Karpas-422 (cell line): ENCODE data around the gene CALML5. TPM values are rescaled to one million over a fixed set of nuclear protein-coding genes. Genes with fewer than 3 reads are reported as not detected.
"Not testable (repeated sequence)": the region's sequence is repeated elsewhere in the genome, so short reads cannot be mapped to it uniquely, and the experiment has no call there.

Experiments used
- DNase-seq: peaks from one replicate; pipeline ENCODE4 v3.0.0-alpha.2; 2015
- H2AFZ ChIP-seq: fragments of 200-600 bp; sonication (generic); 2 replicates; pipeline ENCODE4 v1.6.1; 2014; ENCODE audit warnings: antibody characterized with exemption, low read length, mixed read lengths
- H3K27ac ChIP-seq: fragments of 200-600 bp; sonication (generic); 2 replicates; pipeline ENCODE4 v1.5.1; 2014; ENCODE audit warnings: mild to moderate bottlenecking, low read length, moderate library complexity
- H3K27me3 ChIP-seq: fragments of 200-600 bp; sonication (generic); 2 replicates; pipeline ENCODE4 v1.6.1; 2014; ENCODE audit warnings: low read length, mixed read lengths
- H3K36me3 ChIP-seq: fragments of 200-600 bp; sonication (generic); 2 replicates; pipeline ENCODE4 v1.6.1; 2014; ENCODE audit warnings: low read length, mixed read lengths; ENCODE audit not compliant: insufficient read depth
- H3K4me1 ChIP-seq: fragments of 200-600 bp; sonication (generic); 2 replicates; pipeline ENCODE4 v1.6.1; 2014; ENCODE audit warnings: mild to moderate bottlenecking, low read length, mixed read lengths
- H3K4me2 ChIP-seq: fragments of 200-600 bp; sonication (generic); 2 replicates; pipeline ENCODE4 v1.6.1; 2014; ENCODE audit warnings: low read length, low read depth, mild to moderate bottlenecking; ENCODE audit not compliant: poor library complexity, severe bottlenecking
- H3K4me3 ChIP-seq: fragments of 200-600 bp; sonication (generic); 2 replicates; pipeline ENCODE4 v1.5.1; 2014; ENCODE audit warnings: mild to moderate bottlenecking, antibody characterized with exemption, low read length, mixed read lengths
- H3K79me2 ChIP-seq: fragments of 200-600 bp; sonication (generic); 2 replicates; pipeline ENCODE4 v1.6.1; 2014; ENCODE audit warnings: mild to moderate bottlenecking, low read length, mixed read lengths
- H3K9ac ChIP-seq: fragments of 200-600 bp; sonication (generic); 2 replicates; pipeline ENCODE4 v1.6.0; 2014; ENCODE audit warnings: low read length
- H3K9me2 ChIP-seq: fragments of 200-600 bp; sonication (generic), shearing (Covaris generic); replicated peaks from 2 replicates; pipeline ENCODE4 v1.6.0; 2014; ENCODE audit warnings: mild to moderate bottlenecking, low read length, moderate library complexity; ENCODE audit not compliant: insufficient read depth
- H3K9me3 ChIP-seq: fragments of 300-700, 200-600 bp; sonication (generic); 2 replicates; pipeline ENCODE4 v1.6.1; 2014; ENCODE audit warnings: low read length, mixed read lengths
- H4K20me1 ChIP-seq: fragments of 200-600 bp; sonication (generic); 2 replicates; pipeline ENCODE4 v1.6.1; 2014; ENCODE audit warnings: mild to moderate bottlenecking, antibody characterized with exemption, low read length, low read depth; ENCODE audit not compliant: insufficient read depth
- total RNA-seq: library from RNA; depleted of rRNA; stranded (reverse); fragments of >200 nt; shearing (Covaris generic); gene quantifications from 2 replicates; pipeline ENCODE4 v1.2.3, GENCODE V29; 2014; ENCODE audit warnings: low replicate concordance

Gene CALML5
- total RNA-seq, 1 experiment from 2014 or later = not detected

GRCh38 chr10:5474642-5475041, 24.7 kb downstream of the CALML5 start:
- H3K27me3 ChIP-seq, H3K36me3 ChIP-seq, H3K79me2 ChIP-seq, H3K9me3 ChIP-seq, H3K9me2 ChIP-seq, H3K4me3 ChIP-seq, H3K4me1 ChIP-seq, H4K20me1 ChIP-seq, H2AFZ ChIP-seq, DNase-seq, H3K27ac ChIP-seq, H3K4me2 ChIP-seq, H3K9ac ChIP-seq: not testable (repeated sequence)

- H3K4me2 ChIP-seq = no peak overlapping the region
- H4K20me1 ChIP-seq = no peaks in the 10 kb centered on the region
- H3K36me3 ChIP-seq = no peaks in the 10 kb centered on the region
- no peak for DNase-seq
- no peak overlapping the region for H2AFZ ChIP-seq
- H3K4me3 ChIP-seq = no peak overlapping the region
- H3K9me3 ChIP-seq = no peaks in the 10 kb centered on the region
- no peaks in the 10 kb centered on the region for H3K79me2 ChIP-seq
- H3K4me1 ChIP-seq = no peaks in the 10 kb centered on the region
- no peaks in the 10 kb centered on the region for H3K27me3 ChIP-seq
- H3K9ac ChIP-seq = no peak overlapping the region
- H3K9me2 ChIP-seq = no peaks in the 10 kb centered on the region
- H3K27ac ChIP-seq = no peak overlapping the region
These were observed 29.2 kb downstream of the CALML5 start for GRCh38 chr10:5470062-5470751.

- Histone ChIP-seq H3K27ac (no peak overlapping the region), H3K9me3 (no peaks in the 10 kb centered on the region), H4K20me1 (no peaks in the 10 kb centered on the region), H3K79me2 (no peaks in the 10 kb centered on the region), H2AFZ (no peak overlapping the region), H3K27me3 (no peaks in the 10 kb centered on the region), H3K9me2 (no peaks in the 10 kb centered on the region), H3K4me2 (no peak overlapping the region), H3K9ac (no peak overlapping the region), H3K36me3 (no peaks in the 10 kb centered on the region), H3K4me3 (no peak overlapping the region), H3K4me1 (peaks cover under 1% of the 10 kb centered on the region; the same call in 1 of the 2 replicates)
- no peak for DNase-seq
These were observed 29.9 kb downstream of the CALML5 start for GRCh38 chr10:5469353-5470061.

DNA sequence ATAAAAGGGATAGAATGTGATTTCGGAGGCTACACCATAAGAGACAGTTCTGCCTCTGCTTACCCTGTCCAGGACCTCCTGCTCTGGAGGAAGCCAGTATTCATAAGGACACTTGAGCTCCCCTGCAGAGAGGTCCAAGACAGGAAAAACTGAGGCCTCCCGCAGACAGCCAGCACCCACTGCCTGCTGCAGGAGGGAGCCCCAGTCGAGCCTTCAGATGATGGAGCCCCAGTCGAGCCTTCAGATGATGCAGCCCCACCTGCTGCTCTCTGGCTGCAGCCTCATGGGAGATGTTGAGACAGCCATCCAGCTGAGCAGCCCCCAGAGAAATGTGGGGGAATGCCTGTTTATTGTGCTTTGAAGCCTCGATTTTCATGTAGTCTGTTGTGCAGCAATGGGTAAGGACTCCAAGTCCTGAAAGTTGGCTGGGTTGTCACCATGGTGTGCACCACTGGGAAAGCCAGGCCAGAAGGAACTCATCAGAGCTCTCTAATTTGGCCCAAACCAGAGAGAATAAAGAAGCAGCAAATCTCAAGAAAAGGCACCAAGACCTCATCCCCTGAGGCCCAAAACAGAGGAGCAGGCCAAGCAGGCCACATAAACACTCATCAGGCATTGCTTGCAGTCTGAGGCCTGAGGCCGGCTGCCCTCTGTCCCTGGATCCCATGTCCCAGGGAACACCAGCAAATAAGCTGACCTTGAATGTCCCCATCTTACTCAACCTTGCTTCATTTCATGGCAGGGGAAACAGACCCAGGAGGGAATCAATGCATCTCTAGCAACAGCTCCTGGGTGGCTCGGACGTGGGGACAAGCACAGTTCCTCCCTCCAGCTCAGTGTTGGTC, 30.9 kb downstream of the CALML5 start:
- no peaks in the 10 kb centered on the region for H3K27me3 ChIP-seq
- no peak overlapping the region for H3K27ac ChIP-seq
- H3K9me2 ChIP-seq = no peaks in the 10 kb centered on the region
- no peaks in the 10 kb centered on the region for H3K9me3 ChIP-seq
- no peak overlapping the region for H3K4me2 ChIP-seq
- no peak overlapping the region for H2AFZ ChIP-seq
- H3K4me1 ChIP-seq = peaks cover 9% of the 10 kb centered on the region
- no peak overlapping the region for H3K9ac ChIP-seq
- no peak overlapping the region for H3K4me3 ChIP-seq
- no peak for DNase-seq
- no peaks in the 10 kb centered on the region for H4K20me1 ChIP-seq
- H3K79me2 ChIP-seq = no peaks in the 10 kb centered on the region
- H3K36me3 ChIP-seq = no peaks in the 10 kb centered on the region

GRCh38 chr10:5467634-5468255, 31.6 kb downstream of the CALML5 start:
- no peak for DNase-seq
- H3K27ac ChIP-seq = no peak overlapping the region
- H3K36me3 ChIP-seq = no peaks in the 10 kb centered on the region
- no peak overlapping the region for H3K4me2 ChIP-seq
- H3K9me2 ChIP-seq = no peaks in the 10 kb centered on the region
- no peaks in the 10 kb centered on the region for H4K20me1 ChIP-seq
- H3K4me3 ChIP-seq = no peak overlapping the region
- peaks cover 9% of the 10 kb centered on the region for H3K4me1 ChIP-seq
- H3K27me3 ChIP-seq = no peaks in the 10 kb centered on the region
- no peaks in the 10 kb centered on the region for H3K79me2 ChIP-seq
- H3K9ac ChIP-seq = no peak overlapping the region
- H3K9me3 ChIP-seq = no peaks in the 10 kb centered on the region
- H2AFZ ChIP-seq = no peak overlapping the region

DNA sequence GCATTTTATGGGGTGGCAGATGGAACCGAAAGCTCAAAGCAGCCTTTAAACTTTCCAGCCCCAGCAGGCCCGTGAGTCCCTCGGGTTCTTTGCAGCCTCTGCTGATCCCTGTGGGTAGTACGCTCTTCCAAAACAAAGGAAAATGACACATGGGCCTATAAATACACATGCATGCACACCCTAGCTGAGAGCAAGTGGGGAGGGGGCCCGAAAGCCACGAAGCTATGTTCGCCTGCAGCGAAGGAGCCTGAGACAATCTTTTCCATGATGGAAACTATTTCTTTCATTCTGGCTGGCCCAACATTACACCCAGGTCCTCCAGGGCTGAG, 32.2 kb downstream of the CALML5 start:
- Histone ChIP-seq H3K79me2 (no peaks in the 10 kb centered on the region), H3K4me1 (peaks cover 9% of the 10 kb centered on the region), H3K9me2 (no peaks in the 10 kb centered on the region), H3K9me3 (no peaks in the 10 kb centered on the region), H3K36me3 (no peaks in the 10 kb centered on the region), H3K4me3 (no peak overlapping the region), H3K4me2 (no peak overlapping the region), H2AFZ (no peak overlapping the region), H4K20me1 (no peaks in the 10 kb centered on the region), H3K9ac (no peak overlapping the region), H3K27me3 (no peaks in the 10 kb centered on the region), H3K27ac (no peak overlapping the region)
- no peak for DNase-seq

GRCh38 chr10:5466451-5467206, 32.7 kb downstream of the CALML5 start:
- H2AFZ ChIP-seq = no peak overlapping the region
- H3K4me3 ChIP-seq = no peak overlapping the region
- H3K9me2 ChIP-seq = no peaks in the 10 kb centered on the region
- H3K9ac ChIP-seq = no peak overlapping the region
- H3K4me2 ChIP-seq = no peak overlapping the region
- no peak for DNase-seq
- H3K79me2 ChIP-seq = no peaks in the 10 kb centered on the region
- no peaks in the 10 kb centered on the region for H4K20me1 ChIP-seq
- H3K9me3 ChIP-seq = no peaks in the 10 kb centered on the region
- no peaks in the 10 kb centered on the region for H3K27me3 ChIP-seq
- H3K36me3 ChIP-seq = no peaks in the 10 kb centered on the region
- no peak overlapping the region for H3K27ac ChIP-seq
- H3K4me1 ChIP-seq = peaks cover 9% of the 10 kb centered on the region
